Esophagus muscularis mucosa (tissue), 4 donors: ENCODE data around the gene FOXN1. TPM values are rescaled to one million over a fixed set of nuclear protein-coding genes. Genes with fewer than 3 reads are reported as not detected.

ENCODE experiments used
- DNase-seq: peaks from one replicate; pipeline ENCODE4 v3.0.0-alpha.2; 2017; ENCODE audit errors: extremely low spot score
- H3K27ac ChIP-seq, 4 donors: fragments of 200-600 bp; sonication (generic); replicated peaks in 1 of 4; 1 replicate in 3 of 4; 2 replicates in 1 of 4; pipeline ENCODE4 v1.5.1; 2016 to 2019; ENCODE audit warnings: mild to moderate bottlenecking in 1 of 4
- H3K27me3 ChIP-seq, 4 donors: fragments of 200-600 bp; sonication (generic); one replicate each; pipeline versions ENCODE4 v1.5.1 to v1.6.0; 2016 to 2019
- H3K36me3 ChIP-seq, 4 donors: fragments of 200-600 bp; sonication (generic); one replicate each; pipeline ENCODE4 v1.5.1; 2016 to 2019
- H3K4me1 ChIP-seq, 4 donors: fragments of 200-600 bp; sonication (generic); one replicate each; pipeline ENCODE4 v1.5.1; 2016 to 2019
- H3K4me3 ChIP-seq, 4 donors: fragments of 200-600 bp; sonication (generic); 1 replicate in 2 of 4; 2 replicates in 2 of 4; pipeline ENCODE4 v1.5.1; 2016 to 2019; ENCODE audit warnings: mild to moderate bottlenecking in 4 of 4, moderate library complexity in 1 of 4
- H3K9me3 ChIP-seq, 4 donors: fragments of 200-600 bp; sonication (generic); 1 replicate in 3 of 4; 2 replicates in 1 of 4; pipeline ENCODE4 v1.5.1; 2016 to 2019
- CTCF ChIP-seq, 3 experiments: fragments of 200-600 bp in 2 of 3; fragments of 450-650 bp in 1 of 3; sonication (generic) in 2 of 3; IDR thresholded peaks; one replicate each; pipeline ENCODE4 v1.5.1; 2017 to 2019; ENCODE audit warnings: antibody characterized with exemption in 3 of 3, mild to moderate bottlenecking in 2 of 3, moderate library complexity in 1 of 3
- EP300 ChIP-seq: sonication (generic); formaldehyde crosslinking; IDR thresholded peaks from one replicate; pipeline ENCODE4 v1.6.1; 2017; ENCODE audit warnings: antibody characterized with exemption
- POLR2A ChIP-seq: fragments of 450-650 bp; IDR thresholded peaks from one replicate; pipeline ENCODE4 v1.6.1; 2017; ENCODE audit warnings: antibody characterized with exemption, moderate library complexity, mild to moderate bottlenecking, low read depth
- POLR2AphosphoS5 ChIP-seq, 2 donors: sonication (generic); formaldehyde crosslinking; IDR thresholded peaks; one replicate each; pipeline ENCODE4 v1.6.1; 2017; ENCODE audit warnings: antibody characterized with exemption in 2 of 2
- WGBS: methylation state at CpG from one replicate; pipeline ENCODE4 v1.1.5; 2018; 5-methylcytosine and 5-hydroxymethylcytosine counted together
- intact Hi-C: fragments of 100-400 bp; cut with DNase I; formaldehyde crosslinking; loops from one replicate; pipeline ENCODE4 v1.15.1; 2023
- total RNA-seq, 4 donors: library from RNA; depleted of rRNA; stranded (reverse); fragments of >200 nt; gene quantifications; one replicate each; pipeline versions ENCODE4 v1.1.0 to v1.2.1, GENCODE V29; 2016

FOXN1 gene
- total RNA-seq, 4 donors from 2014 or later: not detected

- intact Hi-C loops: loop anchor here (2.0 kb wide), 1 partner anchor 47 kb away; no protein-coding TSS in a partner anchor
Observed at GRCh38 chr17:28541439-28541838, 35.3 kb downstream of the FOXN1 start.

GRCh38 chr17:28544402-28545140 lies 38.4 kb downstream of the FOXN1 start:
- Histone ChIP-seq H3K4me1 (peaks cover 0 to 15% (median 9%) of the 10 kb centered on the region in 4 donors), H3K4me3 (no peak overlapping the region), H3K9me3 (no peaks in the 10 kb centered on the region), H3K36me3 (peaks cover 0 to 19% (median 15%) of the 10 kb centered on the region in 4 donors), H3K27ac (no peak overlapping the region), H3K27me3 (no peaks in the 10 kb centered on the region)
- DNase-seq: no peak
- intact Hi-C loops: loop anchor here (5.0 kb wide), 1 partner anchor 68 kb away; the partner anchor contains the start of gene RSKR
- TF ChIP-seq CTCF (IDR thresholded peaks at IDR 0.05) (no peak), EP300 (no peak), POLR2AphosphoS5 (IDR thresholded peaks at IDR 0.05) (no peak), POLR2A (no peak)
- 83% methylated on average over 4 of the region's 4 CpGs for WGBS

More at GRCh38 chr17:28541439-28541838, 35.3 kb downstream of the FOXN1 start:
- no peak overlapping the region for H3K4me3 ChIP-seq
- H3K9me3 ChIP-seq: no peaks in the 10 kb centered on the region
- 89% methylated on average over 4 of the region's 4 CpGs for WGBS
- H3K36me3 ChIP-seq: peaks cover 0 to 5% (median 3%) of the 10 kb centered on the region in 4 donors
- H3K4me1 ChIP-seq: no peaks in the 10 kb centered on the region
- no peak for DNase-seq
- H3K27ac ChIP-seq: no peak overlapping the region
- no peaks in the 10 kb centered on the region for H3K27me3 ChIP-seq
- TF ChIP-seq CTCF (IDR thresholded peaks at IDR 0.05) (no peak), POLR2AphosphoS5 (IDR thresholded peaks at IDR 0.05) (no peak), POLR2A (no peak), EP300 (no peak)

- Histone ChIP-seq H3K9me3 (no peaks in the 10 kb centered on the region), H3K4me1 (peaks cover 0 to 19% (median 11%) of the 10 kb centered on the region in 4 donors), H3K27ac (no peak overlapping the region), H3K27me3 (no peaks in the 10 kb centered on the region), H3K4me3 (no peak overlapping the region), H3K36me3 (peaks cover 0 to 19% (median 15%) of the 10 kb centered on the region in 4 donors)
- no peak for DNase-seq
- intact Hi-C loops: loop anchor here (5.0 kb wide), 1 partner anchor 67 kb away; the partner anchor contains the start of gene RSKR
- 76% methylated on average over 2 of the region's 2 CpGs for WGBS
- TF ChIP-seq POLR2A (no peak), EP300 (no peak), POLR2AphosphoS5 (IDR thresholded peaks at IDR 0.05) (no peak), CTCF (IDR thresholded peaks at IDR 0.05) (no peak)
Observed at GRCh38 chr17:28545141-28545503, 39.0 kb downstream of the FOXN1 start.

GRCh38 chr17:28545787-28546415 lies 39.8 kb downstream of the FOXN1 start:
- Histone ChIP-seq H3K9me3 (no peaks in the 10 kb centered on the region), H3K36me3 (peaks cover 0 to 19% (median 15%) of the 10 kb centered on the region in 4 donors), H3K27ac (no peak overlapping the region), H3K4me3 (no peak overlapping the region), H3K4me1 (peaks cover under 1 to 25% (median 15%) of the 10 kb centered on the region in 4 donors), H3K27me3 (no peaks in the 10 kb centered on the region)
- DNase-seq: no peak
- 71% methylated on average over 6 of the region's 6 CpGs for WGBS
- TF ChIP-seq CTCF (IDR thresholded peaks at IDR 0.05) (no peak), POLR2AphosphoS5 (IDR thresholded peaks at IDR 0.05) (no peak), EP300 (no peak), POLR2A (no peak)
- intact Hi-C loops: loop anchor here (5.0 kb wide), 1 partner anchor 66 kb away; the partner anchor contains the start of gene RSKR
